Keratinocyte (primary cell): Measurements from ENCODE around the gene SIPA1L3. TPM values are rescaled to one million over a fixed set of nuclear protein-coding genes. Genes with fewer than 3 reads are reported as not detected.

Source experiments
- DNase-seq: peaks from one replicate; pipeline ENCODE4 v3.0.0-alpha.2; 2011; ENCODE audit warnings: low read depth, missing footprints, low spot score
- FAIRE-seq: peaks from 2 replicates; lab custom pipeline; 2011; peaks lifted over from hg19 to GRCh38; lab: Jason Lieb, UNC
- H2AFZ ChIP-seq: 2 replicates; pipeline ENCODE4 v1.6.0; 2012; ENCODE audit warnings: low read length, control low read depth, inconsistent platforms; ENCODE audit not compliant: control insufficient read depth
- H3K27ac ChIP-seq: 2 replicates; pipeline ENCODE4 v1.5.1; 2011; ENCODE audit warnings: low read length; ENCODE audit not compliant: control insufficient read depth, insufficient read depth
- H3K27me3 ChIP-seq: 3 replicates; pipeline ENCODE4 v1.6.0; 2011; ENCODE audit warnings: low read length; ENCODE audit not compliant: control insufficient read depth, insufficient read depth; ENCODE audit errors: extremely low read depth
- H3K36me3 ChIP-seq, 2 experiments: 2 replicates in 1 of 2; 3 replicates in 1 of 2; pipeline ENCODE4 v1.5.1; 2011; ENCODE audit warnings: low read length in 2 of 2, mild to moderate bottlenecking in 1 of 2; ENCODE audit not compliant: control insufficient read depth in 2 of 2, insufficient read depth in 2 of 2; ENCODE audit errors: extremely low read depth in 1 of 2
- H3K4me1 ChIP-seq: 3 replicates; pipeline ENCODE4 v1.5.1; 2011; ENCODE audit warnings: low read length; ENCODE audit not compliant: control insufficient read depth, insufficient read depth; ENCODE audit errors: extremely low read depth
- H3K4me2 ChIP-seq: 3 replicates; pipeline ENCODE4 v1.6.0; 2011; ENCODE audit warnings: low read depth, low read length; ENCODE audit not compliant: control insufficient read depth, insufficient read depth; ENCODE audit errors: extremely low read depth
- H3K4me3 ChIP-seq, 3 experiments: fragments of 200-600 bp in 1 of 3; sonication (generic) in 1 of 3; 2 replicates in 2 of 3; 3 replicates in 1 of 3; pipeline ENCODE4 v1.5.1; 2011 to 2016; ENCODE audit warnings: low read length in 3 of 3, mild to moderate bottlenecking in 3 of 3, control low read depth in 2 of 3, inconsistent platforms in 1 of 3, low read depth in 1 of 3, mixed read lengths in 1 of 3, mixed run types in 1 of 3, moderate library complexity in 1 of 3; ENCODE audit not compliant: control insufficient read depth in 2 of 3, insufficient read depth in 2 of 3; ENCODE audit errors: extremely low read depth in 1 of 3
- H3K79me2 ChIP-seq: 2 replicates; pipeline ENCODE4 v1.6.0; 2012; ENCODE audit warnings: low read length; ENCODE audit not compliant: control insufficient read depth, insufficient read depth
- H3K9ac ChIP-seq: 3 replicates; pipeline ENCODE4 v1.6.0; 2011; ENCODE audit warnings: low read length; ENCODE audit not compliant: control insufficient read depth, insufficient read depth; ENCODE audit errors: extremely low read depth
- H3K9me1 ChIP-seq: 3 replicates; pipeline ENCODE4 v1.6.0; 2011; ENCODE audit warnings: low read length; ENCODE audit not compliant: control insufficient read depth, insufficient read depth; ENCODE audit errors: extremely low read depth
- H3K9me3 ChIP-seq: 2 replicates; pipeline ENCODE4 v1.5.1; 2012; ENCODE audit warnings: low read depth, low read length; ENCODE audit not compliant: control insufficient read depth
- H4K20me1 ChIP-seq: 3 replicates; pipeline ENCODE4 v1.6.0; 2011; ENCODE audit warnings: low read length; ENCODE audit not compliant: control insufficient read depth, insufficient read depth; ENCODE audit errors: extremely low read depth
- EZH2 ChIP-seq: IDR thresholded peaks from one replicate; pipeline ENCODE4 v1.6.1; 2012; ENCODE audit warnings: inconsistent platforms, mild to moderate bottlenecking, low read length, moderate library complexity
- dilution Hi-C: fragments of 300-500 bp; cut with MboI; formaldehyde crosslinking; loops from one replicate; pipeline ENCODE4 v1.7.0; 2020; ENCODE audit warnings: low sequenced_read_pairs; ENCODE audit not compliant: extremely low pct_ligation_motif_present
- polyA plus RNA-seq, 5 experiments: library from polyadenylated mRNA; depleted of rRNA in 3 of 5; stranded (reverse) in 3 of 5; stranded (forward) in 1 of 5; unstranded in 1 of 5; fragments of >200 nt; gene quantifications; 1 replicate in 1 of 5; 2 replicates in 3 of 5; 3 replicates in 1 of 5; pipeline versions ENCODE4 v1.2.1 to v1.2.3, GENCODE V29; 2011 to 2012; ENCODE audit warnings: missing spikeins in 2 of 5, low read depth in 1 of 5, low replicate concordance in 1 of 5
- TF ChIP-seq, protein P1 (sequence below), 3 experiments: IDR thresholded peaks in 1 of 3; conservative IDR thresholded peaks in 1 of 3; optimal IDR thresholded peaks in 1 of 3; 2 replicates in 2 of 3; 3 replicates in 1 of 3; pipeline versions ENCODE3 to v1.5.1; 2011; ENCODE audit warnings: low read length in 3 of 3, mild to moderate bottlenecking in 3 of 3, moderate library complexity in 2 of 3, control low read depth in 1 of 3, inconsistent platforms in 1 of 3; ENCODE audit not compliant: insufficient read depth in 2 of 3; ENCODE audit errors: extremely low read depth in 1 of 3

SIPA1L3 gene
- polyA plus RNA-seq, 1 donor (not counting 4 experiments of a cell fraction or from before 2014, with no cell fraction given), result 8.0 TPM

GRCh38 chr19:37877147-37877546 lies 29.9 kb upstream of the SIPA1L3 start:
- Histone ChIP-seq H3K27me3 (no peaks in the 10 kb centered on the region), H3K9me1 (no peaks in the 10 kb centered on the region), H2AFZ (no peak overlapping the region), H3K9ac (no peak overlapping the region), H4K20me1 (no peaks in the 10 kb centered on the region), H3K4me3 (no peak overlapping the region), H3K4me2 (no peak overlapping the region), H3K79me2 (no peaks in the 10 kb centered on the region), H3K9me3 (no peaks in the 10 kb centered on the region), H3K4me1 (no peaks in the 10 kb centered on the region), H3K27ac (no peak overlapping the region), H3K36me3 (no peaks in the 10 kb centered on the region)
- dilution Hi-C loops, result no loop called here
- DNase-seq, result no peak
- no peak for TF ChIP-seq EZH2
- TF ChIP-seq, protein P1, sequence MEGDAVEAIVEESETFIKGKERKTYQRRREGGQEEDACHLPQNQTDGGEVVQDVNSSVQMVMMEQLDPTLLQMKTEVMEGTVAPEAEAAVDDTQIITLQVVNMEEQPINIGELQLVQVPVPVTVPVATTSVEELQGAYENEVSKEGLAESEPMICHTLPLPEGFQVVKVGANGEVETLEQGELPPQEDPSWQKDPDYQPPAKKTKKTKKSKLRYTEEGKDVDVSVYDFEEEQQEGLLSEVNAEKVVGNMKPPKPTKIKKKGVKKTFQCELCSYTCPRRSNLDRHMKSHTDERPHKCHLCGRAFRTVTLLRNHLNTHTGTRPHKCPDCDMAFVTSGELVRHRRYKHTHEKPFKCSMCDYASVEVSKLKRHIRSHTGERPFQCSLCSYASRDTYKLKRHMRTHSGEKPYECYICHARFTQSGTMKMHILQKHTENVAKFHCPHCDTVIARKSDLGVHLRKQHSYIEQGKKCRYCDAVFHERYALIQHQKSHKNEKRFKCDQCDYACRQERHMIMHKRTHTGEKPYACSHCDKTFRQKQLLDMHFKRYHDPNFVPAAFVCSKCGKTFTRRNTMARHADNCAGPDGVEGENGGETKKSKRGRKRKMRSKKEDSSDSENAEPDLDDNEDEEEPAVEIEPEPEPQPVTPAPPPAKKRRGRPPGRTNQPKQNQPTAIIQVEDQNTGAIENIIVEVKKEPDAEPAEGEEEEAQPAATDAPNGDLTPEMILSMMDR (optimal IDR thresholded peaks at IDR 0.05 in 1 of 3, IDR thresholded peaks at IDR 0.05 in 1 of 3, conservative IDR thresholded peaks at IDR 0.05 in 1 of 3; ENCODE audit: extremely low read depth in 1 of 3, insufficient read depth in 2 of 3, low read length in 3 of 3), result no peak
- FAIRE-seq, result no peak

DNA sequence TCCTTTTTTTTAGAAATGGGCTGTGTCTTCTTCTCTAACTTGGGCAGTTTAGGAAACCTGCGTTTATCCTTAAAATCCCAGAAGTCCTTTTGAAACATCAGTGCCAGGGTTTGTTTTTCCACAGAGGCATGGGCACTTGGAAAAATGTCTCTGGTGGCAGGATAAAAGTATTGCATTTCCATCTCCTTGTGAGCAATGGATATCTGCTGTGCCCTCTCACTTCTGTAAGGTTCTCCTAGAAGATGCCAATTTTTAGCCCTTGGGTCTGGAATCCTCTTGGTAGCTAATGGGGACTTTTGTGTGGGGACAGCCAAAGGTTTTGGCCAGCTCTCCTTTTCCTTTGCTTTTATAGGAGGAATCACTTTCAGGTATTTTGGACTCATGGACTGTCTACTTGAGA lies 21.6 kb upstream of the SIPA1L3 start:
- H3K4me2 ChIP-seq, result no peak overlapping the region
- no peaks in the 10 kb centered on the region for H3K79me2 ChIP-seq
- no peak for DNase-seq
- no peaks in the 10 kb centered on the region for H4K20me1 ChIP-seq
- no peak overlapping the region for H2AFZ ChIP-seq
- no peaks in the 10 kb centered on the region for H3K4me1 ChIP-seq
- H3K9ac ChIP-seq, result no peak overlapping the region
- H3K36me3 ChIP-seq, result no peaks in the 10 kb centered on the region
- TF ChIP-seq, protein P1 (optimal IDR thresholded peaks at IDR 0.05 in 1 of 3, IDR thresholded peaks at IDR 0.05 in 1 of 3, conservative IDR thresholded peaks at IDR 0.05 in 1 of 3; ENCODE audit: extremely low read depth in 1 of 3, insufficient read depth in 2 of 3, low read length in 3 of 3), result peak in 1 of 3 experiments; percentile 15
- no peak for TF ChIP-seq EZH2
- no peak for FAIRE-seq
- no peaks in the 10 kb centered on the region for H3K9me1 ChIP-seq
- no peak overlapping the region for H3K27ac ChIP-seq
- dilution Hi-C loops, result no loop called here
- H3K4me3 ChIP-seq, result no peak overlapping the region
- H3K9me3 ChIP-seq, result peaks cover 2% of the 10 kb centered on the region
- H3K27me3 ChIP-seq, result peaks cover 17% of the 10 kb centered on the region
